GM21360 (cell line): ENCODE data around the gene KCNMB2.

ENCODE experiments used
- ATAC-seq: cut with Tn5 transposase; IDR thresholded peaks from one replicate; pipeline ENCODE4 v1.9.1; 2021; ENCODE audit warnings: mild to moderate bottlenecking, moderate library complexity; ENCODE audit not compliant: unreplicated experiment

The KCNMB2 gene

GRCh38 chr3:178634975-178635374 lies 98.7 kb downstream of the KCNMB2 start:
- ATAC-seq: no peak

DNA sequence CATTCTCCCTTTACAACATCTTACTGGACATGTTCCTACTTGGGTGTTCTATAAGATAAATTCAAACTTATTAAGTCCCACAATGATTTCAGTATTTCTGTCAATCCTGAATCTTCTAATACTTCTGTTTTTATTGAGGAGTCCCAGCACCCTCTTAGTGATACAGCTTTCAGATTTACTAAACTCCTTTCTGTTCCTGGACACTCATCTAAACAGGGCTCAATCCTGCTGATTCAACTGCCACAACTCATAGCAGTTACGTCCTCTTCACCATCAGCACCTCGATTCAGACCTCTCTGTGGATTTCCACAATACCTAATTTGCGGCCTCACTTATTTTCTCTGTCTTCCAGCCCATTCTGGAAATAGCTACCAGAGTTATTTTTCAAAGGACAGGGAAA lies 101.6 kb downstream of the KCNMB2 start:
- ATAC-seq: no peak

GRCh38 chr3:178645503-178645902 lies 109.3 kb downstream of the KCNMB2 start:
- ATAC-seq: no peak

DNA sequence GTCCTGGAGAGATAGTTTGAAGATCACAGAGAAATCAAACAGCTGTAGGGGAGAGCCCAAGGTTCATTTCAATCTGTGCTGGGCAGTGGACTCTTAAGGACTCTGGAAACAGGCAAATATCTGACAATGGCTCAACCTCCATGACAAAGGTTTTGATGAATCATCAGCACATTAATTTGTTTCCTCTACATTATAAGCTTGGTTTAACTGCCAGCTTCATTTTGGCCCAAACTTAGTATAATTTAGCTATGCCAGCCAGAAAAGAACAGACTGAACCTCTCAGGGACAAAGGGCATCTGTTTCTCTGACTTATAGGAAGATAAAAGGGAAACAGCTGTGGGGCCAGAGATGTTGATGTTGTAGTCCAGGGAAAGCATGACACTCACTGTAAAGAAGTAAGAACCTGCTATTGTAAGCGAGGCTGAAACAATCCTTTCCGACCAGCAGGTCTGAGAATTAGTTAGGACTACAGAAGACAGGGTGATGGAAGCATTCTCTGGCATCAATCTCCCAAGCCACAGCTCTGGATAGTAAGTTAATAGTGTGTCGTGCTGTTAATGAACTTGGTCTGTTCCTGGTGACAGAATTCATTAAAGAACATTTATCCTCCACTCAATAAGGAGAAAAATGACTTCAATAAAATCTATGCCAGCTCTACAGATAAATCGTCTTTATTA lies 110.1 kb downstream of the KCNMB2 start:
- ATAC-seq: no peak

DNA sequence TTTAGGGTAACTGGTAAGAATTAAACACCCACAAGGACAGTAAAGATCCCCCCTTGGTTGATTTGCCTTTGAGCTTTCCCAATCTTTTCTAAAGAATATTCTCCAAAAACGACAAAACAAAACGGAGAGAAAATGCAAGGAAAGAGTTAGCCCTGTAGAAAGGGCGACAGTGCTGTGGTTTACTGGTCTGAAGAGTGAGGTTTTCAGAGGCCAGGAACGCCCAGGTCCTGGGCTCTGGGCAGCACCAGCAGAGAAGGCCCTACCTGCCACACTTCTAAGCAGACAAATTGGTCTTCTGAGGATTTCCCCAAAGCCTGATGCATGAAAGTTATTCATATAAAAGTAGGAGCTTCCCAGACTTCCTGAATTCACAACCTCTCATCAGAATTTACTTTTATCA lies 119.3 kb downstream of the KCNMB2 start:
- ATAC-seq: no peak

- no peak for ATAC-seq
Observed at GRCh38 chr3:178658694-178659325, 122.6 kb downstream of the KCNMB2 start.

GRCh38 chr3:178663201-178663934 lies 127.1 kb downstream of the KCNMB2 start:
- ATAC-seq: peak; percentile 69

DNA sequence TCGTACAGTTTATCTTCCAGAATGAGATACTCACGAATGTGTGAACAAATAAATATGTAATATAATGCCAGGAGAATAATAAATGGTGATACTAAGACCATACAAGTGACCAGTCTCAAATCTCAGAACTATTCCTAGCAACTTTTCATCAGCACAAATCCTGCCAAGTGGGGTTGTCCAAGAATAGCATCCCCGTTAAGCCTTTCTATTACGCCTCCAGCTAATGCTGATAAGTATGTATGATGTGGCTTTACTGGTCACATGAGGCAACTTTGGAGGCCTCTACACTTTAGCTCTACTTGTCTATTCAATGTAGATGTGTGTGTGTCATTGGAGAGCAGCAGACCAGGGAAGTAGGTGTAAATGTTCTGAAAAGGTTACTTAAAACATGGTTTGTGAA lies 129.5 kb downstream of the KCNMB2 start:
- no peak for ATAC-seq

DNA sequence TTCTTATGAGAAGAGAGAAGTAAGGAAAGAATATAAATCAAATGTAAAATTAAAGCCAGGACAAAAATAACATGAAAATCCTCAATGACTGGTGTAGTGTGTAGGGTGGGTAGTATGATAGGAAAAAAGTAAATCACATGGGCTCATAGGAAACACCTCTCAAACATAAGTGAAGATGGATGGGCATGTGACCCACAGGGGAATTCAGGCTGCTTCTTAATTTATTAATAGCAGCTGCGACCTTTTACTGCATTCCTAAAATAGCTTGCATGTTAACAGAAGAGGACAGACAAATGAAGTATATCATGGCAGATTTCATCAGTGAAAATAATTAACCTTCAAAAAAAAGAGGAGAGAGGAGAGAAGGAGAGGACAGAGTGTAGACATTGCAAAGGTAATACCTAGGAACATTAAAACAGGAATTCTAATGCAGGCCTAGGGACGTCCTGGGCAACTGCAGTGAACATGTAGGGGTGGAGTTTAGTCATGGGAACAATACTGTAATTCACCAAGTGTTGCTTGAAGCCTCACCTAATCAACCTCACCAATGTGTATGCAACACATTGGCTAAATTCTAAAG lies 132.9 kb downstream of the KCNMB2 start:
- no peak for ATAC-seq

GRCh38 chr3:178669758-178670157 lies 133.5 kb downstream of the KCNMB2 start:
- no peak for ATAC-seq

- ATAC-seq: no peak
Observed at GRCh38 chr3:178671377-178671776, 135.1 kb downstream of the KCNMB2 start.

GRCh38 chr3:178671791-178672190 lies 135.6 kb downstream of the KCNMB2 start:
- no peak for ATAC-seq

- no peak for ATAC-seq
Observed at GRCh38 chr3:178672275-178672674, 136.0 kb downstream of the KCNMB2 start.

GRCh38 chr3:178673529-178673928 lies 137.3 kb downstream of the KCNMB2 start:
- ATAC-seq: no peak

GRCh38 chr3:178676077-178676476 lies 139.8 kb downstream of the KCNMB2 start:
- ATAC-seq: no peak

DNA sequence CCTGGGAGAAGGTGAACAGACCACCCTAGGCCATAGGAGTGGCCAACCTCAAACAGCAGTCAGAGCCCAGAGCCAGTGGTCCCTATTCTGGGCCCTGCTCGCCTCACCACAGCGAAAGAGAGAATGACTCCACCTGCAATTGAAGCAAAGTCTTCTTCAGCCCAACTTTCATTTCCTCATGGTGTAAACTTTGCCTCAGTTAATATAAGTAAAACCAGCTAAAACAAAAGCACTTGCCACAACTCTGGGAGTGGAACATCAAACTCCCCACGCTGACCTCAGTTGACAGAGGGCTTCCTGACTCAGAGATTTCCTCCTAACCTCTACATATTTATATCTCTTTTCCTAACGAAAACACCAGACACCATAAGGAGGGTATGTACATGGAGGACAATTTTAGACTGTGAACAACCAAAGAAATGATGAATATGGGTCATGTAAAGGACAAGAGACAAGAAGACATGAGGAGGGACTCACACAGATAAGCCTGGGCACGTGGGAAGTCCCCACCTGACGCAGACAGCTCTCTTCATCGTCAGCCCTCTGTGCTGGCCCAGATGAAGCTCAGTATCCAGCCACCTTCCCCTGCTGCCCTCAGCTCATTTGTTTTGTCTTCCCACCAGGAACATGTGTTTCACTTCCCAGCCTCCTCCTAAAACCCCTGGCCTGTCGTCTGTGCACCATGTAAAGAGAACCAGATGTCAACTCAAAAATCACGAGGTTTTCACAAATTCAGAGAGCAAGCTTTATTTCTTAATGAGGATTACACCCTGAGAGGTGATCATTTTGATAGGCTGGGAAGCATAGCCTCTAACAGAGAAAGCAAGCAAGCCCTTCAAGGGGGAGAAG lies 140.9 kb downstream of the KCNMB2 start:
- ATAC-seq: peak; percentile 51

- no peak for ATAC-seq
Observed at GRCh38 chr3:178677961-178678360, 141.7 kb downstream of the KCNMB2 start.

DNA sequence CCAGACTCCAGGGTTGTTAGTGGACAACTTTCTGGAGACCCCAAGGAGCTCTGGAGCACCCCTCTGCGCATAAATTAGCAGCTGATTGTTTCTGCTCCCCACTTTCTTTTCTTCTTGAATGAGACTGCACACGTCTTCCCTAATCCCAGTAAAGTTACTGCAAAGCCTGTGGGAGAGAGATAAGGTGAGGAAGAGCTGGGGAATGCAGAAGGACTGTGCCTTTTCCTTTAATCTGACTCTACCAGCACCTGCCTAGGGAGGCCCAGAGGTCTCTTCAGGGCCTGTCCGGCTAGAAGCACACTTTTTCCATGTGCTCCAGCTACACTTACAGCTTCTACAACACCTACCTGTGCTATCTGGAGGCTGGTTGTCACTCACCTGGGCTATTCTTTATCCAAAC lies 143.8 kb downstream of the KCNMB2 start:
- ATAC-seq: no peak

- no peak for ATAC-seq
Observed at GRCh38 chr3:178680489-178680888, 144.3 kb downstream of the KCNMB2 start.

GRCh38 chr3:178684881-178685590 lies 148.8 kb downstream of the KCNMB2 start:
- ATAC-seq: no peak
